ENCODE results near the gene CLDN1.
A peak's percentile ranks its signal among the peaks of the same experiment; 100 is the strongest.

Gene CLDN1

GRCh38 chr3:190321789-190322603, at the start of gene CLDN1:
TSS of gene CLDN1 (minus strand) at chr3:190322446. CDS start at chr3:190322206, 240 bp downstream.
- DNase-seq, result peak; percentile 83

- DNase-seq, result no peak
Observed at GRCh38 chr3:190371152-190371551, 48.9 kb upstream of the CLDN1 start.

- DNase-seq, result no peak
Observed at GRCh38 chr3:190370369-190370768, 48.1 kb upstream of the CLDN1 start.

GRCh38 chr3:190369668-190370295, 47.5 kb upstream of the CLDN1 start:
- DNase-seq, result no peak

GRCh38 chr3:190368881-190369280, 46.6 kb upstream of the CLDN1 start:
- DNase-seq, result no peak

GRCh38 chr3:190366133-190366532, 43.9 kb upstream of the CLDN1 start:
- no peak for DNase-seq

- DNase-seq, result no peak
Observed at GRCh38 chr3:190362258-190362657, 40.0 kb upstream of the CLDN1 start.

- DNase-seq, result no peak
Observed at GRCh38 chr3:190361791-190362190, 39.5 kb upstream of the CLDN1 start.

GRCh38 chr3:190360228-190360627, 38.0 kb upstream of the CLDN1 start:
- no peak for DNase-seq

- DNase-seq, result no peak
Observed at GRCh38 chr3:190359813-190360212, 37.6 kb upstream of the CLDN1 start.

- DNase-seq, result no peak
Observed at GRCh38 chr3:190357468-190357867, 35.2 kb upstream of the CLDN1 start.

- no peak for DNase-seq
Observed at GRCh38 chr3:190356246-190356645, 34.0 kb upstream of the CLDN1 start.

- no peak for DNase-seq
Observed at GRCh38 chr3:190352861-190353457, 30.7 kb upstream of the CLDN1 start.

- DNase-seq, result no peak
Observed at GRCh38 chr3:190346541-190346940, 24.3 kb upstream of the CLDN1 start.

GRCh38 chr3:190345878-190346277, 23.6 kb upstream of the CLDN1 start:
- DNase-seq, result no peak

- DNase-seq, result peak; percentile 45
Observed at GRCh38 chr3:190345027-190345821, 23.0 kb upstream of the CLDN1 start.

GRCh38 chr3:190340071-190340470, 17.8 kb upstream of the CLDN1 start:
- no peak for DNase-seq

GRCh38 chr3:190339130-190339529, 16.9 kb upstream of the CLDN1 start:
- peak; percentile 8 for DNase-seq

- DNase-seq, result peak; percentile 8
Observed at GRCh38 chr3:190338717-190339116, 16.5 kb upstream of the CLDN1 start.

GRCh38 chr3:190337301-190337700, 15.1 kb upstream of the CLDN1 start:
- DNase-seq, result no peak

GRCh38 chr3:190336516-190337189, 14.4 kb upstream of the CLDN1 start:
- DNase-seq, result no peak

- no peak for DNase-seq
Observed at GRCh38 chr3:190333961-190334360, 11.7 kb upstream of the CLDN1 start.
